ENCODE results near the gene PAX5.

The PAX5 gene

DNA sequence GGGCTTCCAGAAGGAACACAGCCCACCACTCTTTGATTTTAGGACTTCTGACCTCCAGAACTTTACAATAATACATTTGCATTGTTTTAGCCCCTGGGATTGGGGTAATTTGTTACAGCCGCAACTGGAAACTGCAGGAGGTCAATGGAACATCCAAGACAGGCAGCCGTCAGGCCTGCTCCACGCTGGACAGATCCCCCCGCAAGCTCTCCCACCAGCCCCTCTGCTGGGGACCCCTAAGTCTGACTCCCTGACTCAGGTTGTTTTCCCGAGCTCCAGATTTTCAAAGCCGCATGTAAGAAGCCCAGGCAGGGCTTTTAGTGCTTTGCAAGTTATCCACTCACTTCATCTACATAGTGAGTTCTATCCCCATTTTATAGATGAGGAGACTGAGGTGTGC lies 127.6 kb downstream of the PAX5 start:
- TF ChIP-seq REST (IDR thresholded peaks at IDR 0.05; ENCODE audit: low read depth) (peak; percentile 54), TEAD4 (IDR thresholded peaks at IDR 0.05) (no peak)

DNA sequence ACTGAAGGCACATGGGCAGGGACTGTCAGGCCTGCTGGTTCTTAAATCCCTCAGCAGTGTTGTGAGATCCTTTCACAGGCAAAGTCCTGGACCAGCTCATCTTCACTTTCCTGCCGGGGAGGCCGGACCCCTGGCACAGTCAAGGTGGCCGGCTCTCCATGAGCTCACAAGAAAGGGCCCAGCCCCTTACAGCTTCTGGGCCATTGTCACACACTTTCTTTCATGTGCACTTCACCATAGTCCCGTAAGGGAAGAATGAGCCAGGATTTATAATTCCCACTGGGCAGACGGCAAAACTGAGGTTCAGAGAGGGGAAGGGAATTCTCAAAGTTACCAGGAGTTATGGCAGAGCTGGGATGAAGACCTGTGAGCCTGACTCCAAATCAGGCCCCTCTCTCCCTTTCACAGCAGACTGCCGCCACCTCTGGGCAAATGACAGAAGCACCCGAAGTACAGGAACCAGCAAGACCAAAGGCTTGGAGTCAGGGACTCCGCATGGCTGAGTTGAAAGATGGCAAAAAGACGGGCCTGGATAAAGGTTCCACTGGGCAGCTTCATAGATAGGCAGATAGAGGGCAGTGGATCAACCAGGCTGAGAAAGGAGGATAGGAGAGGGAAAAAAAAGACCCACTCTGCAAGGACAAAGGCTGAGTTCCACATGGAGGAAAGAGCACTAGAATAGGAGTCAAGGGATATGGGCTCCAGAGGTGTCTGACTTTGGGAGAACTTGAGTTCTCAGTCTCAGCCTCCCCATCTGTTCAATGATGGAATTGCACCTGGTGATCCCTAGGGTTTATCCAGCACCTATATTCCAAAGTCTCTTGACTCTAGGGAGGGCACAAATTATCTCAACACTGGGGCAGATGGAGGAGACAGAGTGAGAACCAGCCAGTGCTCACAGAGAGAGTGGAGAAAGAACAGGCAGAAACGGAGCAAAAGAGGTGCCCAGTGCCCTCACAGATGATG lies 128.7 kb downstream of the PAX5 start:
- TF ChIP-seq EP300 (IDR thresholded peaks at IDR 0.05; ENCODE audit: borderline replicate concordance) (no peak), TEAD4 (IDR thresholded peaks at IDR 0.05) (no peak), TCF12 (IDR thresholded peaks at IDR 0.05; ENCODE audit: low read depth) (no peak), RAD21 (IDR thresholded peaks at IDR 0.05; ENCODE audit: low read depth) (no peak), REST (IDR thresholded peaks at IDR 0.05; ENCODE audit: low read depth) (no peak), NFIC (IDR thresholded peaks at IDR 0.05) (no peak), FOXM1 (IDR thresholded peaks at IDR 0.05; ENCODE audit: borderline replicate concordance, low read depth) (no peak), CEBPB (IDR thresholded peaks at IDR 0.05) (no peak), EGR1 (IDR thresholded peaks at IDR 0.05) (no peak), TAF1 (IDR thresholded peaks at IDR 0.05; ENCODE audit: low read depth) (no peak), ZBTB7A (IDR thresholded peaks at IDR 0.05; ENCODE audit: low read depth) (no peak), YY1 (IDR thresholded peaks at IDR 0.05; ENCODE audit: low read depth) (no peak), CREB1 (IDR thresholded peaks at IDR 0.05; ENCODE audit: low read depth) (no peak)
- TF ChIP-seq, protein P1, sequence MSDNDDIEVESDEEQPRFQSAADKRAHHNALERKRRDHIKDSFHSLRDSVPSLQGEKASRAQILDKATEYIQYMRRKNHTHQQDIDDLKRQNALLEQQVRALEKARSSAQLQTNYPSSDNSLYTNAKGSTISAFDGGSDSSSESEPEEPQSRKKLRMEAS (IDR thresholded peaks at IDR 0.05): no peak

DNA sequence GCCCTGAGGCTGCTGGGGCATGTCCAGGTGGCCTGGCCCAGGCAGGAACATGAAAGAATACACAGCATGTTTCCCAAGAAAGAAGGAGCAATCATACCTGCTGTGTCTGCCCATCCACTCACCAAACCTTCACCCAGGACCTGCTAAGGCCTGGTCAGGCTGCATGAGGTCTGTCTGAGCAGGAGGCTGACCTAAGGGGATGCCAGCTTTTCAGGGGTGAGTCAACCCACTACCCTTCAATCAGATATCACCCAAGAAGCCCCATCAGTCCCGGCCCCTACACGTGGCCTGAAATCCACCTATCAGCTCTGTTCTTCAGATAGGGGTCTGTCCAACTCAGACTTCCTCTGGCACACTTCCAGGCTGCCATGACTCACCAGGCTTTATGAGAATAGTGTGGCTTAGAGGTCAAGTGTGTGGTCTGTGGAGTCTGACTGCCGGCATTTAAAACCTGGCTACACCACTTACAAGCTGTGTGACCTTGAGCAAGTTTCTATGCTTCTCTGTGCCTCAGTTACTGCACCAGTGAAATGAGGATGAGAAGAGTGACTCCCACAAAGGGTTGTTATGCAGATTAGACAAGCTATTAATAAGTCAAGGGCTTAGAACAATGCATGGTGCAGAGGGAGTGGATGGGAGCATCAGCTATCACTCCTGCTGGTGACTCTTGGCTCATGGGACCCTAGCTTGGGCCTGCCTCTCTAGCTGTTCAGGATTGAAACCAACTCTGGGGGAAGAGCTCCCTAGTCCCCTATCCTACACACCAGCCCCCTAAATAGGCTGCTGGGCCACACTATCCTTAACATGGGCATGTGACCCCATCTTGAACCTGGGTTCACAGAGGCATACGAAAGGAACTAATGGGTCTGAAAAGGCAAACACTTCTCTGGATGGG lies 130.3 kb downstream of the PAX5 start:
- TF ChIP-seq ZBTB7A (IDR thresholded peaks at IDR 0.05; ENCODE audit: low read depth) (no peak), NFIC (IDR thresholded peaks at IDR 0.05) (peak; percentile 76), CREB1 (IDR thresholded peaks at IDR 0.05; ENCODE audit: low read depth) (no peak), EP300 (IDR thresholded peaks at IDR 0.05; ENCODE audit: borderline replicate concordance) (no peak), EGR1 (IDR thresholded peaks at IDR 0.05) (no peak), RAD21 (IDR thresholded peaks at IDR 0.05; ENCODE audit: low read depth) (no peak), TAF1 (IDR thresholded peaks at IDR 0.05; ENCODE audit: low read depth) (no peak), FOXM1 (IDR thresholded peaks at IDR 0.05; ENCODE audit: borderline replicate concordance, low read depth) (no peak)
- TF ChIP-seq, protein P1 (IDR thresholded peaks at IDR 0.05): no peak
- TF ChIP-seq, protein P2, sequence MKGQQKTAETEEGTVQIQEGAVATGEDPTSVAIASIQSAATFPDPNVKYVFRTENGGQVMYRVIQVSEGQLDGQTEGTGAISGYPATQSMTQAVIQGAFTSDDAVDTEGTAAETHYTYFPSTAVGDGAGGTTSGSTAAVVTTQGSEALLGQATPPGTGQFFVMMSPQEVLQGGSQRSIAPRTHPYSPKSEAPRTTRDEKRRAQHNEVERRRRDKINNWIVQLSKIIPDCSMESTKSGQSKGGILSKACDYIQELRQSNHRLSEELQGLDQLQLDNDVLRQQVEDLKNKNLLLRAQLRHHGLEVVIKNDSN (IDR thresholded peaks at IDR 0.05): peak; percentile 71

DNA sequence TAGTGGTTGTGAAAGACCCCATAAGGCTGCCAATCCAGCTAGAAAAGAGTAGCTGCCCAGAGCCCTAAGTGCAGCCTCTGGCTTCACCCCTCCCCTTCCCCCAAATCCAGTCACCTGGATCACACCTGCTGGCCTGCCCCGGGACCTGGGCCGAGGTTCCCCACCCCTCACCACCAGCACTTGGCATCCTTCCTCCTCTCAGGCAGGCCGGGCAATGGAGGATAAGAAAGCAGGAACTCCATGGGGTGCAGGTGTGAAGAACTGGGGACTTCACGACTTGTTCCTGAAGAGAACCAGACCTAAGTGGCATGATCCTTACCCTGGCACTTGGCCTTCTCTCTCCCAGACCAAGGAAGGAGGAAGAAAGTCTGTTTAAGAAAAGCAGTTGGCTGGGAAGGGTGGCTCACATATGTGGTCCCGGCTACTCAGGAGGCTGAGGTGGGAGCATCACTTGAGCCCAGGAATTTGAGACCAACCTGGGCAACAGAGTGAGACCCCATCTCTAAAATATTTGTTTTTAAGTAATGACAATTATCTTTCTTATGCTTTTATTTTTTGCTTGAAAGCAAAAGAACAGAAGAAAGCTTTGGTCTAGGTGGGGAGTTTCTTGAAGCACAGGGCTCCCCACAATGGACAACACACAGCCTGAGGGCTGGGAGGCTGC lies 131.1 kb downstream of the PAX5 start:
- TF ChIP-seq NFIC (IDR thresholded peaks at IDR 0.05) (no peak), RAD21 (IDR thresholded peaks at IDR 0.05; ENCODE audit: low read depth) (no peak), ZBTB7A (IDR thresholded peaks at IDR 0.05; ENCODE audit: low read depth) (no peak), EGR1 (IDR thresholded peaks at IDR 0.05) (no peak), REST (IDR thresholded peaks at IDR 0.05; ENCODE audit: low read depth) (no peak), EP300 (IDR thresholded peaks at IDR 0.05; ENCODE audit: borderline replicate concordance) (no peak), TCF12 (IDR thresholded peaks at IDR 0.05; ENCODE audit: low read depth) (no peak), FOXM1 (IDR thresholded peaks at IDR 0.05; ENCODE audit: borderline replicate concordance, low read depth) (no peak), TEAD4 (IDR thresholded peaks at IDR 0.05) (no peak), YY1 (IDR thresholded peaks at IDR 0.05; ENCODE audit: low read depth) (no peak), CREB1 (IDR thresholded peaks at IDR 0.05; ENCODE audit: low read depth) (no peak)
- TF ChIP-seq, protein P2 (IDR thresholded peaks at IDR 0.05): no peak
